ENCODE results near the gene DRC7. TPM values are rescaled to one million over a fixed set of nuclear protein-coding genes. Genes with fewer than 3 reads are reported as not detected.

The DRC7 gene
- total RNA-seq, 1 experiment from 2014 or later = 0.85 TPM

GRCh38 chr16:57648581-57649442, 45.8 kb upstream of the DRC7 start:
- Histone ChIP-seq H3K9me3 (ENCODE audit: insufficient read depth, low read depth) (no peaks in the 10 kb centered on the region), H3K4me2 (no peak overlapping the region), H2AFZ (no peak overlapping the region), H3K4me3 (no peak overlapping the region), H3K27ac (no peak overlapping the region), H3K79me2 (ENCODE audit: low read depth) (peaks cover 28% of the 10 kb centered on the region), H3K4me1 (replicated peaks; ENCODE audit: insufficient read depth) (peaks cover 39% of the 10 kb centered on the region), H3F3A (ENCODE audit: insufficient read depth, low read depth) (peaks cover 37% of the 10 kb centered on the region; the same call in 1 of the 2 replicates), H3K27me3 (ENCODE audit: insufficient read depth, low read depth) (no peaks in the 10 kb centered on the region), H3K36me3 (ENCODE audit: low read depth) (peaks cover 5% of the 10 kb centered on the region; the same call in 1 of the 2 replicates), H3K9me2 (ENCODE audit: insufficient read depth) (no peaks in the 10 kb centered on the region), H4K20me1 (ENCODE audit: insufficient read depth) (peaks cover 15% of the 10 kb centered on the region)
- DNase-seq = peak; percentile 67 to 86
- TF ChIP-seq EZH2 (IDR thresholded peaks at IDR 0.05; ENCODE audit: low read depth) = no peak
- TF ChIP-seq, protein P1, sequence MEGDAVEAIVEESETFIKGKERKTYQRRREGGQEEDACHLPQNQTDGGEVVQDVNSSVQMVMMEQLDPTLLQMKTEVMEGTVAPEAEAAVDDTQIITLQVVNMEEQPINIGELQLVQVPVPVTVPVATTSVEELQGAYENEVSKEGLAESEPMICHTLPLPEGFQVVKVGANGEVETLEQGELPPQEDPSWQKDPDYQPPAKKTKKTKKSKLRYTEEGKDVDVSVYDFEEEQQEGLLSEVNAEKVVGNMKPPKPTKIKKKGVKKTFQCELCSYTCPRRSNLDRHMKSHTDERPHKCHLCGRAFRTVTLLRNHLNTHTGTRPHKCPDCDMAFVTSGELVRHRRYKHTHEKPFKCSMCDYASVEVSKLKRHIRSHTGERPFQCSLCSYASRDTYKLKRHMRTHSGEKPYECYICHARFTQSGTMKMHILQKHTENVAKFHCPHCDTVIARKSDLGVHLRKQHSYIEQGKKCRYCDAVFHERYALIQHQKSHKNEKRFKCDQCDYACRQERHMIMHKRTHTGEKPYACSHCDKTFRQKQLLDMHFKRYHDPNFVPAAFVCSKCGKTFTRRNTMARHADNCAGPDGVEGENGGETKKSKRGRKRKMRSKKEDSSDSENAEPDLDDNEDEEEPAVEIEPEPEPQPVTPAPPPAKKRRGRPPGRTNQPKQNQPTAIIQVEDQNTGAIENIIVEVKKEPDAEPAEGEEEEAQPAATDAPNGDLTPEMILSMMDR (conservative IDR thresholded peaks at IDR 0.05) = peak; percentile 100
- ChIA-PET POLR2A (ENCODE audit: unreplicated experiment) (no interaction called here), CTCF (interaction anchor here (0.6 to 1.5 kb wide), 6 partner anchors 25 to 58 kb away, joined by 3 to 4 read pairs (median 4); no protein-coding TSS in a partner anchor)
- intact Hi-C loops (cut with micrococcal nuclease; ENCODE audit: unreplicated experiment) = loop anchor here (1.0 to 2.0 kb wide), 6 partner anchors 26 to 214 kb away; no protein-coding TSS in a partner anchor
- no TSS peak for BruUV-seq (replicated peaks)

DNA sequence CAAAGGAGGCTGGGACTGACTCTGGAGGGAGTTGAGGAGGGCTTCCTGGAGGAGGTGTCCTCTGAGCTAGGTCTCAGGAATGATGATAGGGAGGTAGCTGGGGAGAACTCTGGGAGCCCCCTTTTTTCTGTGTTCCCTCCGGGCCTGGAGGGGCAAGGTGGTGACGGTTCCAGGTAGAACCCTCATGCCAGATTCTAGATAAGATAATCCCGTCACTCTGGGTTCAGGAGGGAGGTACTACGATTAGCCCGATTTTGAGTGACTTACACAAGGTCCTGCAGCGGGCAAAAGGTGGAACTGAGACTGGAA, 45.2 kb upstream of the DRC7 start:
- Histone ChIP-seq H3K4me1 (replicated peaks; ENCODE audit: insufficient read depth) (peaks cover 34% of the 10 kb centered on the region), H3K36me3 (ENCODE audit: low read depth) (peaks cover 2% of the 10 kb centered on the region; the same call in 1 of the 2 replicates)
- POLR2A ChIA-PET (ENCODE audit: unreplicated experiment) = no interaction called here

DNA sequence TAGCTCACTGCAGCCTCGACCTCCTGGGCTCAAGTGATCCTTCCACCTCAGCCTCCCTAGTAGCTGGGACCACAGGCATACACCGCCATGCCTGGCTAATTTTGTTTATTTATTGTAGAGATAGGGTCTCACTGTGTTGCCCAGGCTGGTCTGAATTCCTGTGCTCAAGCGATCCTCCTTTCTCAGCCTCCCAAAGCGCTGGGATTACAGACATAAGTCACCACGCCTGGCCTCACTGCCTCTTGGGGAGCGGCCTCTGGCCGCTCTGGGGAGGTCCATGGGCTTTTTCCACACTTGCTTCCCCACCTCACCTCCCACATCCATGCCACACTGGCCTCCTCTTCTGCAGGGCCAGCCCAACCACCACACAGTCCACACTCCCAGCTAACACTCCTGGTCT, 44.8 kb upstream of the DRC7 start:
- Histone ChIP-seq H3K4me2 (no peak overlapping the region), H3K9me2 (ENCODE audit: insufficient read depth) (no peaks in the 10 kb centered on the region), H3K9me3 (ENCODE audit: insufficient read depth, low read depth) (no peaks in the 10 kb centered on the region), H3K36me3 (ENCODE audit: low read depth) (no peaks in the 10 kb centered on the region; the same call in 1 of the 2 replicates), H2AFZ (no peak overlapping the region), H3K79me2 (ENCODE audit: low read depth) (peaks cover 27% of the 10 kb centered on the region), H4K20me1 (ENCODE audit: insufficient read depth) (peaks cover 15% of the 10 kb centered on the region), H3K27me3 (ENCODE audit: insufficient read depth, low read depth) (no peaks in the 10 kb centered on the region), H3K27ac (no peak overlapping the region), H3F3A (ENCODE audit: insufficient read depth, low read depth) (peaks cover 29% of the 10 kb centered on the region; the same call in 1 of the 2 replicates), H3K4me3 (no peak overlapping the region), H3K4me1 (replicated peaks; ENCODE audit: insufficient read depth) (peaks cover 32% of the 10 kb centered on the region)
- BruUV-seq (replicated peaks) = no TSS peak
- ChIA-PET POLR2A (ENCODE audit: unreplicated experiment) (no interaction called here), CTCF (interaction anchor here (0.6 to 1.4 kb wide), 3 partner anchors 26 to 60 kb away, joined by 4 to 9 read pairs (median 4); no protein-coding TSS in a partner anchor)
- DNase-seq = no peak
- intact Hi-C loops (cut with micrococcal nuclease; ENCODE audit: unreplicated experiment) = loop anchor here (1.0 to 2.0 kb wide), 6 partner anchors 27 to 213 kb away; no protein-coding TSS in a partner anchor
- no peak for TF ChIP-seq EZH2 (IDR thresholded peaks at IDR 0.05; ENCODE audit: low read depth)
- TF ChIP-seq, protein P1 (conservative IDR thresholded peaks at IDR 0.05) = no peak

More for the DNA sequence above, 45.2 kb upstream of the DRC7 start:
- intact Hi-C loops (cut with micrococcal nuclease; ENCODE audit: unreplicated experiment) = loop anchor here (1.0 to 2.0 kb wide), 6 partner anchors 27 to 214 kb away; no protein-coding TSS in a partner anchor
- DNase-seq = no peak
- TF ChIP-seq, protein P1 (conservative IDR thresholded peaks at IDR 0.05) = no peak
- no peak for TF ChIP-seq EZH2 (IDR thresholded peaks at IDR 0.05; ENCODE audit: low read depth)
- H3K4me3 ChIP-seq = no peak overlapping the region
- no peak overlapping the region for H3K4me2 ChIP-seq
- peaks cover 28% of the 10 kb centered on the region for H3K79me2 ChIP-seq (ENCODE audit: low read depth)
- H4K20me1 ChIP-seq (ENCODE audit: insufficient read depth) = peaks cover 15% of the 10 kb centered on the region
- no TSS peak for BruUV-seq (replicated peaks)
- no peak overlapping the region for H3K27ac ChIP-seq
- H3K27me3 ChIP-seq (ENCODE audit: insufficient read depth, low read depth) = no peaks in the 10 kb centered on the region
- peaks cover 31% of the 10 kb centered on the region; the same call in 1 of the 2 replicates for H3F3A ChIP-seq (ENCODE audit: insufficient read depth, low read depth)
- CTCF ChIA-PET = interaction anchor here (1.2 to 1.5 kb wide), 5 partner anchors 26 to 58 kb away, joined by 4 read pairs; no protein-coding TSS in a partner anchor
- no peaks in the 10 kb centered on the region for H3K9me2 ChIP-seq (ENCODE audit: insufficient read depth)
- H2AFZ ChIP-seq = no peak overlapping the region
- no peaks in the 10 kb centered on the region for H3K9me3 ChIP-seq (ENCODE audit: insufficient read depth, low read depth)
